AG04450 (cell line): Measurements from ENCODE around the gene ZPBP2. TPM values are rescaled to one million over a fixed set of nuclear protein-coding genes. Genes with fewer than 3 reads are reported as not detected.

ENCODE experiments used
- CTCF ChIA-PET: fragments of 300-600, 350-600 bp; formaldehyde crosslinking; extraction: SDS; loops from one replicate; lab custom pipeline; 2022; ENCODE audit warnings: antibody characterized with exemption, inconsistent platforms; lab: Charles Lee
- POLR2A ChIA-PET: fragments of 350-600 bp; formaldehyde crosslinking; extraction: SDS; loops from one replicate; lab custom pipeline; 2021; ENCODE audit warnings: antibody characterized with exemption, inconsistent platforms; lab: Yijun Ruan, JAX
- DNase-seq: peaks from one replicate; pipeline ENCODE4 v3.0.0-alpha.2; 2011; ENCODE audit warnings: low read depth, low spot score
- H3K27ac ChIP-seq: one replicate; pipeline ENCODE4 v1.5.1; 2012; ENCODE audit warnings: low read depth, low read length, control low read depth
- H3K27me3 ChIP-seq: one replicate; pipeline ENCODE4 v1.6.0; 2012; ENCODE audit warnings: low read length; ENCODE audit not compliant: control insufficient read depth, insufficient read depth
- H3K4me3 ChIP-seq: 2 replicates; pipeline ENCODE4 v1.5.1; 2011; ENCODE audit warnings: mild to moderate bottlenecking, low read depth, low read length, control low read depth
- H3K9me3 ChIP-seq: 2 replicates; pipeline ENCODE4 v1.5.1; 2012; ENCODE audit warnings: low read length; ENCODE audit not compliant: control insufficient read depth, insufficient read depth
- CTCF ChIP-seq: IDR thresholded peaks from 2 replicates; pipeline ENCODE4 v1.5.1; 2011; ENCODE audit warnings: low read depth, low read length, control low read depth, inconsistent platforms
- polyA plus RNA-seq: library from polyadenylated mRNA; depleted of rRNA; stranded (reverse); fragments of >200 nt; gene quantifications from 2 replicates; pipeline ENCODE4 v1.2.3, GENCODE V29; 2011

ZPBP2 gene
- polyA plus RNA-seq, 1 experiment: not detected

- Histone ChIP-seq H3K27me3 (peaks cover 3% of the 10 kb centered on the region), H3K9me3 (peaks cover 10% of the 10 kb centered on the region), H3K27ac (no peak overlapping the region), H3K4me3 (no peak overlapping the region)
- TF ChIP-seq CTCF: no peak
- POLR2A ChIA-PET: no interaction called here
- CTCF ChIA-PET: no interaction called here
- DNase-seq: no peak
Observed at GRCh38 chr17:39834017-39834416, 34.0 kb upstream of the ZPBP2 start.

- DNase-seq: no peak
- Histone ChIP-seq H3K27me3 (peaks cover 6% of the 10 kb centered on the region), H3K4me3 (no peak overlapping the region), H3K9me3 (peaks cover 10% of the 10 kb centered on the region), H3K27ac (no peak overlapping the region)
- ChIA-PET CTCF (no interaction called here), POLR2A (interaction anchor here (0.5 to 0.7 kb wide), 2 partner anchors 89 to 276 kb away, joined by 3 read pairs; no protein-coding TSS in a partner anchor)
- no peak for TF ChIP-seq CTCF
Observed at GRCh38 chr17:39835038-39835786, 32.8 kb upstream of the ZPBP2 start.

GRCh38 chr17:39836117-39836516, 31.9 kb upstream of the ZPBP2 start:
- no peak overlapping the region for H3K27ac ChIP-seq
- H3K4me3 ChIP-seq: no peak overlapping the region
- TF ChIP-seq CTCF: no peak
- ChIA-PET POLR2A (interaction anchor here (0.5 to 0.7 kb wide), 2 partner anchors 90 to 275 kb away, joined by 3 read pairs; no protein-coding TSS in a partner anchor), CTCF (no interaction called here)
- DNase-seq: no peak
- peaks cover 7% of the 10 kb centered on the region for H3K27me3 ChIP-seq
- peaks cover 10% of the 10 kb centered on the region for H3K9me3 ChIP-seq

DNA sequence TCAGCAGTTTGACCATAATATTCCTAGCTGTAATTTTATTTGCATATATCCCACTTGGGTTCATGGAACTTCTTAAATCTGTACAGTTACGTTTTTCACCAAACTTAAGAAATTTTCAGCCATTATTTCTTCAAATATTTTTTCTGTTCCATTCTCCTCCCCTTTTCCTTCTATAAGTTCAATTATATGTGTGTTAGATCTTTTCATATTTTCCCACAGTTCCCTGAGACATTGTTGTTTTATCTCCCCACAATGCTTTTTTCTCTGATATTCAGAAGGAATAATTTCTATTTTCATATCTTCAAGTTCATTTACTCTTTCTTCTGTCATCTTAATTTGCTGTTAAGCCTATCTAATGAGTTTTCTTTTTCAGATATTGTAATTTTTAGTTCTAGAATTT, 29.9 kb upstream of the ZPBP2 start:
- no peak for TF ChIP-seq CTCF
- CTCF ChIA-PET: no interaction called here
- no peak overlapping the region for H3K4me3 ChIP-seq

GRCh38 chr17:39838784-39839183, 29.2 kb upstream of the ZPBP2 start:
- CTCF ChIA-PET: no interaction called here
- Histone ChIP-seq H3K27ac (no peak overlapping the region), H3K4me3 (no peak overlapping the region), H3K9me3 (peaks cover 10% of the 10 kb centered on the region), H3K27me3 (peaks cover 21% of the 10 kb centered on the region)
- POLR2A ChIA-PET: no interaction called here
- no peak for DNase-seq
- TF ChIP-seq CTCF: no peak

More for the DNA sequence above, 29.9 kb upstream of the ZPBP2 start:
- POLR2A ChIA-PET: no interaction called here
- peaks cover 10% of the 10 kb centered on the region for H3K9me3 ChIP-seq
- no peak overlapping the region for H3K27ac ChIP-seq
- H3K27me3 ChIP-seq: peaks cover 18% of the 10 kb centered on the region
- DNase-seq: no peak
